Measurements from ENCODE around the gene MEX3A. TPM values are rescaled to one million over a fixed set of nuclear protein-coding genes. Genes with fewer than 3 reads are reported as not detected.
"Not testable (repeated sequence)": the region's sequence is repeated elsewhere in the genome, so short reads cannot be mapped to it uniquely, and the experiment has no call there.

Gene MEX3A
- total RNA-seq, 1 experiment from 2014 or later, result 90.0 TPM

- intact Hi-C loops (cut with micrococcal nuclease; ENCODE audit: unreplicated experiment), result no loop called here
- TF ChIP-seq CTCF (conservative IDR thresholded peaks at IDR 0.05; ENCODE audit: low read depth, low read length) (no peak), EZH2 (IDR thresholded peaks at IDR 0.05; ENCODE audit: borderline replicate concordance, low read depth, low read length, poor library complexity, severe bottlenecking) (no peak)
- ChIA-PET POLR2A (ENCODE audit: low non-redundant PET) (no interaction called here), CTCF (interaction anchor here (0.6 to 1.5 kb wide), 3 partner anchors 20 to 23 kb away, joined by 3 to 9 read pairs (median 5); no protein-coding TSS in a partner anchor)
- Histone ChIP-seq H3K9me3 (ENCODE audit: low read depth, low read length, poor library complexity, severe bottlenecking) (no peaks in the 10 kb centered on the region), H3K4me3 (ENCODE audit: low read depth, low read length, poor library complexity, severe bottlenecking) (no peak overlapping the region), H3K36me3 (ENCODE audit: insufficient read depth, low read length, poor library complexity, severe bottlenecking) (no peaks in the 10 kb centered on the region), H3K4me1 (ENCODE audit: insufficient read depth, low read length, poor library complexity, severe bottlenecking) (peaks cover 57% of the 10 kb centered on the region), H3K27ac (ENCODE audit: low read depth, low read length, poor library complexity, severe bottlenecking) (peak overlapping the region; percentile 66), H3K27me3 (replicated peaks; ENCODE audit: insufficient read depth, low read depth, low read length, poor library complexity) (no peaks in the 10 kb centered on the region)
- DNase-seq (ENCODE audit: low spot score), result no peak
- BruUV-seq (replicated peaks), result no TSS peak
Observed at GRCh38 chr1:156117414-156118176, 35.3 kb upstream of the MEX3A start.

GRCh38 chr1:156116731-156117130 lies 34.5 kb upstream of the MEX3A start:
- H3K36me3 ChIP-seq (ENCODE audit: insufficient read depth, low read length, poor library complexity, severe bottlenecking); BruUV-seq (replicated peaks); H3K9me3 ChIP-seq (ENCODE audit: low read depth, low read length, poor library complexity, severe bottlenecking); POLR2A ChIA-PET (ENCODE audit: low non-redundant PET); H3K27me3 ChIP-seq (replicated peaks; ENCODE audit: insufficient read depth, low read depth, low read length, poor library complexity); intact Hi-C loops (cut with micrococcal nuclease; ENCODE audit: unreplicated experiment); DNase-seq (ENCODE audit: low spot score): not testable (repeated sequence)
- Histone ChIP-seq H3K4me1 (ENCODE audit: insufficient read depth, low read length, poor library complexity, severe bottlenecking) (peaks cover 53% of the 10 kb centered on the region), H3K27ac (ENCODE audit: low read depth, low read length, poor library complexity, severe bottlenecking) (peak overlapping the region; percentile 64), H3K4me3 (ENCODE audit: low read depth, low read length, poor library complexity, severe bottlenecking) (peak overlapping the region; percentile 86)
- CTCF ChIA-PET, result interaction anchor here (0.7 to 1.2 kb wide), 2 partner anchors 13 to 22 kb away, joined by 4 to 9 read pairs; no protein-coding TSS in a partner anchor

GRCh38 chr1:156115514-156116374 lies 33.5 kb upstream of the MEX3A start:
- Histone ChIP-seq H3K27me3 (replicated peaks; ENCODE audit: insufficient read depth, low read depth, low read length, poor library complexity) (no peaks in the 10 kb centered on the region), H3K9me3 (ENCODE audit: low read depth, low read length, poor library complexity, severe bottlenecking) (no peaks in the 10 kb centered on the region), H3K4me1 (ENCODE audit: insufficient read depth, low read length, poor library complexity, severe bottlenecking) (peaks cover 49% of the 10 kb centered on the region), H3K4me3 (ENCODE audit: low read depth, low read length, poor library complexity, severe bottlenecking) (peak overlapping the region; percentile 86), H3K36me3 (ENCODE audit: insufficient read depth, low read length, poor library complexity, severe bottlenecking) (no peaks in the 10 kb centered on the region), H3K27ac (ENCODE audit: low read depth, low read length, poor library complexity, severe bottlenecking) (peak overlapping the region; percentile 74)
- intact Hi-C loops (cut with micrococcal nuclease; ENCODE audit: unreplicated experiment), result no loop called here
- CTCF ChIA-PET, result interaction anchor here (0.5 to 1.2 kb wide), 2 partner anchors 14 to 176 kb away, joined by 4 to 5 read pairs; no protein-coding TSS in a partner anchor
- POLR2A ChIA-PET (ENCODE audit: low non-redundant PET), result no interaction called here
- peak; percentile 52 for DNase-seq (ENCODE audit: low spot score)
- BruUV-seq (replicated peaks), result no TSS peak
- TF ChIP-seq CTCF (conservative IDR thresholded peaks at IDR 0.05; ENCODE audit: low read depth, low read length) (no peak), EZH2 (IDR thresholded peaks at IDR 0.05; ENCODE audit: borderline replicate concordance, low read depth, low read length, poor library complexity, severe bottlenecking) (no peak)
